A673 (cell line): Measurements from ENCODE around the gene COLGALT1. TPM values are rescaled to one million over a fixed set of nuclear protein-coding genes. Genes with fewer than 3 reads are reported as not detected.

Experiments used
- BruUV-seq: library from RNA; stranded (reverse); fragments of 400-500 nt; replicated peaks from 2 replicates; lab custom pipeline; 2021; lab: Mats Ljungman, UMichigan
- CTCF ChIA-PET: fragments of 300-600 bp; sonication (Branson Sonifier 250); formaldehyde crosslinking; loops from one replicate; lab custom pipeline; 2022; ENCODE audit warnings: antibody characterized with exemption; lab: Charles Lee
- POLR2A ChIA-PET: fragments of 300-600 bp; sonication (Branson Sonifier 250); formaldehyde crosslinking; loops from one replicate; lab custom pipeline; 2022; ENCODE audit warnings: antibody characterized with exemption; ENCODE audit not compliant: low non-redundant PET; lab: Charles Lee
- DNase-seq: peaks from one replicate; pipeline ENCODE4 v3.0.0-alpha.2; 2015; ENCODE audit warnings: low spot score
- H3K27ac ChIP-seq: fragments of 200-600 bp; sonication (generic); 2 replicates; pipeline ENCODE4 v1.5.1; 2016; ENCODE audit warnings: mixed run types, low read depth, mild to moderate bottlenecking, mixed read lengths, antibody characterized with exemption, low read length; ENCODE audit not compliant: poor library complexity, severe bottlenecking
- H3K27me3 ChIP-seq: fragments of 200-600 bp; sonication (generic); replicated peaks from 2 replicates; pipeline ENCODE4 v1.6.1; 2017; ENCODE audit warnings: mixed run types, low read depth, mild to moderate bottlenecking, mixed read lengths, antibody characterized with exemption, low read length; ENCODE audit not compliant: insufficient read depth, poor library complexity
- H3K36me3 ChIP-seq: fragments of 200-600 bp; sonication (generic); 2 replicates; pipeline ENCODE4 v1.6.1; 2016; ENCODE audit warnings: mixed run types, mild to moderate bottlenecking, mixed read lengths, antibody characterized with exemption, low read length; ENCODE audit not compliant: insufficient read depth, poor library complexity, severe bottlenecking
- H3K4me1 ChIP-seq: fragments of 200-600 bp; sonication (generic); 2 replicates; pipeline ENCODE4 v1.6.1; 2017; ENCODE audit warnings: mixed run types, mild to moderate bottlenecking, mixed read lengths, antibody characterized with exemption, low read length; ENCODE audit not compliant: insufficient read depth, poor library complexity, severe bottlenecking
- H3K4me3 ChIP-seq: fragments of 200-600 bp; sonication (generic); 2 replicates; pipeline ENCODE4 v1.5.1; 2016; ENCODE audit warnings: low read depth, mixed run types, mild to moderate bottlenecking, mixed read lengths, low read length; ENCODE audit not compliant: poor library complexity, severe bottlenecking
- H3K9me3 ChIP-seq: fragments of 200-600 bp; sonication (generic); 2 replicates; pipeline ENCODE4 v1.6.1; 2016; ENCODE audit warnings: mixed run types, low read depth, mild to moderate bottlenecking, mixed read lengths, antibody characterized with exemption, low read length; ENCODE audit not compliant: poor library complexity, severe bottlenecking
- CTCF ChIP-seq: fragments of 300-800, 200-600 bp; sonication (generic); conservative IDR thresholded peaks from 2 replicates; pipeline ENCODE4 v1.5.1; 2017; ENCODE audit warnings: low read depth, mild to moderate bottlenecking, antibody characterized with exemption, low read length, moderate library complexity, mixed read lengths
- EZH2 ChIP-seq: fragments of 200-600 bp; sonication (generic); IDR thresholded peaks from 2 replicates; pipeline ENCODE4 v1.6.1; 2017; ENCODE audit warnings: borderline replicate concordance, low read depth, mild to moderate bottlenecking, mixed read lengths, antibody characterized with exemption, low read length; ENCODE audit not compliant: poor library complexity, severe bottlenecking
- intact Hi-C: fragments of 100-400 bp; cut with micrococcal nuclease; formaldehyde crosslinking; loops from one replicate; pipeline ENCODE4 v1.10.0; 2022; ENCODE audit not compliant: unreplicated experiment
- total RNA-seq: library from RNA; stranded (reverse); gene quantifications from 2 replicates; pipeline ENCODE4 v1.2.3, GENCODE V29; 2021

Gene COLGALT1
- total RNA-seq, 1 experiment from 2014 or later, result 91.3 TPM

- no TSS peak for BruUV-seq
- H3K4me3 ChIP-seq, result no peak overlapping the region
- H3K36me3 ChIP-seq, result no peaks in the 10 kb centered on the region
- H3K4me1 ChIP-seq, result no peaks in the 10 kb centered on the region
- H3K27me3 ChIP-seq, result no peaks in the 10 kb centered on the region
- intact Hi-C loops, result no loop called here
- no peak for DNase-seq
- ChIA-PET POLR2A (no interaction called here), CTCF (no interaction called here)
- TF ChIP-seq CTCF (no peak), EZH2 (no peak)
- no peak overlapping the region for H3K27ac ChIP-seq
- H3K9me3 ChIP-seq, result no peaks in the 10 kb centered on the region
Observed at GRCh38 chr19:17625043-17625442, 69.6 kb downstream of the COLGALT1 start.

- H3K27me3 ChIP-seq, result no peaks in the 10 kb centered on the region
- intact Hi-C loops, result no loop called here
- H3K36me3 ChIP-seq, result no peaks in the 10 kb centered on the region
- TF ChIP-seq EZH2 (no peak), CTCF (no peak)
- CTCF ChIA-PET, result no interaction called here
- POLR2A ChIA-PET, result no interaction called here
- BruUV-seq, result no TSS peak
- no peak overlapping the region for H3K27ac ChIP-seq
- DNase-seq, result no peak
- no peaks in the 10 kb centered on the region for H3K9me3 ChIP-seq
- no peak overlapping the region for H3K4me3 ChIP-seq
- H3K4me1 ChIP-seq, result no peaks in the 10 kb centered on the region
Observed at GRCh38 chr19:17625980-17626379, 70.5 kb downstream of the COLGALT1 start.

GRCh38 chr19:17626456-17627015 lies 71.1 kb downstream of the COLGALT1 start:
- H3K27me3 ChIP-seq, result no peaks in the 10 kb centered on the region
- no peak overlapping the region for H3K4me3 ChIP-seq
- no peak for TF ChIP-seq CTCF
- TF ChIP-seq EZH2, result no peak
- no peak overlapping the region for H3K27ac ChIP-seq
- no peaks in the 10 kb centered on the region for H3K9me3 ChIP-seq
- DNase-seq, result no peak
- ChIA-PET CTCF (no interaction called here), POLR2A (no interaction called here)
- no peaks in the 10 kb centered on the region for H3K4me1 ChIP-seq
- BruUV-seq, result no TSS peak
- H3K36me3 ChIP-seq, result no peaks in the 10 kb centered on the region
- intact Hi-C loops, result no loop called here
